Activated CD8-positive, alpha-beta T cell treated with anti-CD3 and anti-CD28 coated beads, Interleukin-2, amount 10 ng/mL, durations not matched to agents 7 days and 5 days (primary cell): ENCODE data around the gene SRP14. TPM values are rescaled to one million over a fixed set of nuclear protein-coding genes. Genes with fewer than 3 reads are reported as not detected.

Experiments used
- ATAC-seq: fragments of 150-1000 bp; cut with Tn5 transposase; one replicate; pipeline ENCODE4 v1.10.0; 2021; ENCODE audit warnings: moderate library complexity
- CTCF ChIA-PET: fragments of 350-600 bp; sonication (Branson Sonifier 250); formaldehyde crosslinking; loops from one replicate; lab custom pipeline; 2021; ENCODE audit warnings: antibody characterized with exemption; lab: Charles Lee
- POLR2A ChIA-PET: fragments of 350-600 bp; sonication (Branson Sonifier 250); formaldehyde crosslinking; loops from one replicate; lab custom pipeline; 2021; ENCODE audit warnings: antibody characterized with exemption; lab: Charles Lee
- DNase-seq: peaks from one replicate; pipeline ENCODE4 v3.0.0-alpha.2; 2020
- H3K27ac Mint-ChIP-seq: one replicate; pipeline ENCODE4 v1.8.0; 2021; ENCODE audit warnings: mild to moderate bottlenecking, mixed read lengths
- H3K27me3 Mint-ChIP-seq: one replicate; pipeline ENCODE4 v1.8.0; 2021; ENCODE audit warnings: low read depth, mixed read lengths
- H3K36me3 Mint-ChIP-seq: one replicate; pipeline ENCODE4 v1.8.0; 2021; ENCODE audit warnings: low read depth, mixed read lengths
- H3K4me1 Mint-ChIP-seq: one replicate; pipeline ENCODE4 v1.8.0; 2021; ENCODE audit warnings: low read depth, mixed read lengths
- H3K4me3 Mint-ChIP-seq: one replicate; pipeline ENCODE4 v1.8.0; 2021; ENCODE audit warnings: mild to moderate bottlenecking, mixed read lengths
- H3K9me3 Mint-ChIP-seq: one replicate; pipeline ENCODE4 v1.8.0; 2022; ENCODE audit warnings: mixed read lengths; ENCODE audit not compliant: insufficient read depth
- total RNA-seq, 2 experiments: library from RNA; stranded (reverse); gene quantifications; one replicate each; pipeline ENCODE4 v1.2.3, GENCODE V29; 2021

Gene SRP14
- total RNA-seq, 2 experiments from 2014 or later, result 178 to 182 TPM

DNA sequence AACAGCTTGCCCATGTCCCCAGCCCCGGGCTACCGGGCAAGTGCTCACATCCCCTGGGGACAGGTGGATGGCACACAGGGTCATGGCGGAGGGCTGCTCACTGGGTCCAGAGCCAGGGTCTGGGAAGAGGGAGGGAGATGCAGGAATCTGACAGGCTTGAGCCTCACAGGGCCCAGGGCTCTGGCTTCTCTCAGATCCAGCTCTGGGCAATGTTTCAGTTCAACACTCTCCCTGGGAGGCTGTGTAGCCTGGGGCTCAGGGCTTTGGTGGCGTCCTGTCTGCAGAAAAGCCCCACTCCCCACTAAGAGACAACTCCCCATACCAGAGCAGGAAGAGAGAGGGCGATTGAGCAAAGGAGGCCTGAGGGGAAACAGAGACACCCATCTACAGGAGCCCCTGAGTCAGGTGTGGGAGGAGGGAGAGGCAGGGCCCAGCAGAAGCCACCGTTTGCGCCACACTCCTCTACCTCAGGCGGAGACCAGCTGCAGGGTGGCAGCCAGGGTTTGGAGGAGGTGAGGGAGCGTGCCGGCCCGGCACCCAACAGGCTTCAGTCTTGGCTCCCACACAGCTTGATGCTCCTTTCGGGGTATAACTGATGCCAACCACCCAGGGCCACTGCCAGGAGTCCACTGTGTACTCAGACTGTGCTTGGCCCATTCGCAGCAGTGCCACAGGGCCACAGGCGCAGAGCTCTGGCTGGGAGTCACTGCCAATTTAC is 16.8 kb upstream of the SRP14 start:
- ChIA-PET CTCF (interaction anchor here (1.4 to 9.5 kb wide), 5 partner anchors 10 to 53 kb away, joined by 3 to 95 read pairs (median 13); partner anchors contain the start of gene BMF), POLR2A (no interaction called here)
- H3K27ac Mint-ChIP-seq, result peak overlapping the region; percentile 48
- H3K4me3 Mint-ChIP-seq, result no peak overlapping the region
- peaks cover 73% of the 10 kb centered on the region for H3K4me1 Mint-ChIP-seq
- ATAC-seq (no peak), DNase-seq (no peak)
- no peaks in the 10 kb centered on the region for H3K27me3 Mint-ChIP-seq
- peaks cover 14% of the 10 kb centered on the region for H3K36me3 Mint-ChIP-seq
- no peaks in the 10 kb centered on the region for H3K9me3 Mint-ChIP-seq

DNA sequence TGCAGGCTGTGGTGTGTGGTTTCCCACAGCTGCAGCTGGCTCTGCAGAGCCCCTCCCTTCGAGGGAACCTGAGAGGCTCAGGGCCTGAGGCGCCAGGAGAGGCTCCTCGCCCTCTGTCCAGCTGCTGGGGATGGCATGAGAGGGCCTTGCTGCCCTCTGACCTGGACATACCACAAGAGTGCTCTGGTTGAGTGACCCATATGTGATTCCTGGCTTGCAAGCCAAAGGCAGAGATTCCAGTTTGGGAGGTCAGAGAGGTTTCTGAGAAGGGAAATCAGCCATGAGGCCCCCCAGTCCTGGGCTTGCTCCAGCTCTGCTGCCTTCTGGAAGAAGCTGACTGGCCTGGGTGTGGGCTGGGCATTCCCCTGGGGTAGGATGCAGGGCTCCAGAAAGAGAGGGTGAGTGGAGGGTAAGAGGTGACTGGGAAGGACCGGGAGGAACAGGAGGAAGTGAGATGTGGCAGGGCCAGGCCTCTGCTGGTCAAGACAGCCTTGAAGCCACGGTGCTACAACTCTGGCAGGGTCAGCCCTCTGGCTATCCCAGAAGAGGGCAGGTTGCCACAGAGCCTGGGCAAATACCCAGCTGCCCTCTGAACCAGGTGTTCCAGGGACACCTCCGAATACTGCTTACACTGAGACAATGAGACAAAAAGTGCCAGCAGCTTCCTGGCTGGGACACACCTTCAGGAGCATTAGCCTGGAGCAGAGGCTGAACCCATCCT is 16.0 kb upstream of the SRP14 start:
- Mint-ChIP-seq H3K36me3 (peaks cover 12% of the 10 kb centered on the region), H3K9me3 (no peaks in the 10 kb centered on the region), H3K27me3 (no peaks in the 10 kb centered on the region), H3K27ac (peak overlapping the region; percentile 79), H3K4me3 (peak overlapping the region; percentile 32), H3K4me1 (peaks cover 76% of the 10 kb centered on the region)
- ChIA-PET POLR2A (interaction anchor here (0.9 kb wide), 1 partner anchor 8 kb away, joined by 3 read pairs; no protein-coding TSS in a partner anchor), CTCF (interaction anchor here (1.2 to 9.5 kb wide), 7 partner anchors 9 to 162 kb away, joined by 3 to 95 read pairs (median 7); partner anchors contain the start of gene BMF)
- peak; percentile 61 for DNase-seq
- peak; percentile 66 for ATAC-seq

DNA sequence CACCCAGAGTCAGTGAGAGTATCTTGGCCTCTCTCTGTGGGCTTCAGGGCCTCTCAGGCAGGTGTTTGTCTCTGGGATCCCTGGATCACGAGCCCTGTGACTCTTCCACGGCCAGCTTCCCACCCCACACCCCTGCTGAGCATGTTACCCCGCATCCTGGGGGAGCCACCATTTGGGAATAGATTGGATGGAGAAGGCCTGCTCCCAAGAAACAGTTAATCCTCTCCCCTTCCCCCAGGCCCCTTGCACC is 15.5 kb upstream of the SRP14 start:
- no peaks in the 10 kb centered on the region for H3K9me3 Mint-ChIP-seq
- H3K36me3 Mint-ChIP-seq, result peaks cover 10% of the 10 kb centered on the region
- peaks cover 78% of the 10 kb centered on the region for H3K4me1 Mint-ChIP-seq
- CTCF ChIA-PET, result interaction anchor here (1.2 to 9.5 kb wide), 6 partner anchors 9 to 163 kb away, joined by 3 to 95 read pairs (median 10); no protein-coding TSS in a partner anchor
- H3K4me3 Mint-ChIP-seq, result no peak overlapping the region
- POLR2A ChIA-PET, result interaction anchor here (0.8 to 0.9 kb wide), 2 partner anchors 9 to 51 kb away, joined by 3 to 4 read pairs; no protein-coding TSS in a partner anchor
- ATAC-seq (peak; percentile 27), DNase-seq (no peak)
- H3K27ac Mint-ChIP-seq, result peak overlapping the region; percentile 79
- H3K27me3 Mint-ChIP-seq, result no peaks in the 10 kb centered on the region

DNA sequence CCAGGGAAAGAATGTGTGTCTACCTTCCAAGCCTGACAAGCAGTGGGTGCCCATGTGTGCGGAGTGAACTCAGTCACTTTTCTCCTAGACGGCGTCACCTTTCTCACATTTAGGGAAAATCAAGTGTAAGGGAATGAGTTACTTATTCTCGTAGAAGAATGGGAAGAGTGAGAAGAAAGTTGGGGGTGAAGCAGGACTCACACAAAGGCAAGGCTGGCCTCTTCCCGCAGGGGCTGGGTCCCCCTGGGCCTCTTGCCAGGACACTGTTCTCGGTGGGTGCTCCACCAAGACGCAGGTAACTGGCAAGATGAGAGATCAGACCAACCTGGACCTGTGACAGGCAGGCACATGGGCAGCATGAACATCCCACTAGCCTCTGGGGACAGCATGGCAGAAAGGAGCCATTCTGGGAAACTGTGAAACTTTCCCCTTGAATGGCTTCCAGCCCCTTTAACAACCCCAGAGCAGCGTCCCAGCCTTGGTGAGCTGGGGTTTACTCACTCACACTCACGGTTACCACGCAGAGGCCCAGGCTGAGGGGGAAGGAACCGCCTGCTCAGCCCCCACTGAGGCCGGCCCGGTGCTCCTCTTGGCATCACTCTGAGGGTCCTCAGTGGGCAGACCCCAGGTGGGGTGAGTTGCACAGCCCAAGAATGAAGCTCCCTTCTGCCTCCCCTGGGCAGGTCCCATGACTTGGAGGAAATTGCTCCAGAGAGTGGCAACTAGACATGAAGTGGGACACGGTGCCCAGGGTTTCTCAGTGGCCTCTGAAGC is 15.0 kb upstream of the SRP14 start:
- ATAC-seq, result peak; percentile 41
- Mint-ChIP-seq H3K27me3 (no peaks in the 10 kb centered on the region), H3K4me1 (peaks cover 81% of the 10 kb centered on the region), H3K9me3 (no peaks in the 10 kb centered on the region), H3K36me3 (peaks cover 14% of the 10 kb centered on the region), H3K4me3 (no peak overlapping the region), H3K27ac (no peak overlapping the region)
- ChIA-PET POLR2A (interaction anchor here (0.8 to 1.3 kb wide), 2 partner anchors 52 to 53 kb away, joined by 4 to 5 read pairs; no protein-coding TSS in a partner anchor), CTCF (interaction anchor here (1.2 to 9.5 kb wide), 6 partner anchors 8 to 163 kb away, joined by 3 to 95 read pairs (median 10); no protein-coding TSS in a partner anchor)
- no peak for DNase-seq

DNA sequence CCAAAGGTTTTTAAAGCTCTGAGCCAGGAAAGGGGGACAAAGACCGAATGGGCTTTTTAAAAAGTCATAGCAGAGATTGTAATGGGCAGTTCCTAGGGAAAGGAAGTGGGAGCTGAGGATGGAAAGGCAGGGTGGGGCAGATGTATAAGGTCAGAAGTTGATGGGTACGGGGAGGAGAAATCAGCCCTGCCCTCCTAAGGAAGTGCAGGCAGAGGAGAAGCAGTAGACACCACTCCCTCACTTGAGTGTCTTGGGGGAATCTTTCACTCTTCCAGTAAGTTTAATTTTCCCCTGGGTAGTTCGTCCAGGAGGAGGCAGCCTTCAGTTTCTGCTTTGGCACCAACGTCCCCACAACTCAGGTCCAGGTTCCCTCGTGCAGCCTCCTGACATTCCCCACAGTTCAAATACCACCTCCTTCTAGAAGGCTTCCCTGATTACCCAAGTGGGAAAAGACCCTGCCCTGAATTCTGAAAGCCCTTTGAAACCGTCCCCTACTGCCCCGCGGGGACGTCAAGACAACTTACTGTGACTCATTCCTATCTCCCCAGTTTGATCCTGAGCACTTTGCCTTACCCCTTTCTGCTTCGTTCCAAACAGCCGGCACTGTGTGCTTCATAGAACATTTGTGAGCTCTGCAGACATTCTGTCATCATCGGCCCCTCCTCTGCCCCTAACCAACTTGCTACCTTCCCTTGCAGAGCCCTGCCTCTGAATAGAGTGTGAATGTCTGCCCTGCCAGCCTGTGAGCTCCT is 14.3 kb upstream of the SRP14 start:
- no peak for ATAC-seq
- Mint-ChIP-seq H3K27me3 (no peaks in the 10 kb centered on the region), H3K36me3 (peaks cover 15% of the 10 kb centered on the region), H3K27ac (no peak overlapping the region), H3K4me3 (no peak overlapping the region), H3K4me1 (peaks cover 80% of the 10 kb centered on the region), H3K9me3 (no peaks in the 10 kb centered on the region)
- DNase-seq, result no peak
- CTCF ChIA-PET, result interaction anchor here (1.1 to 9.5 kb wide), 7 partner anchors 8 to 164 kb away, joined by 3 to 95 read pairs (median 7); partner anchors contain the start of gene SRP14
- POLR2A ChIA-PET, result interaction anchor here (1.3 kb wide), 2 partner anchors 54 to 56 kb away, joined by 5 read pairs; partner anchors contain the start of gene BMF

DNA sequence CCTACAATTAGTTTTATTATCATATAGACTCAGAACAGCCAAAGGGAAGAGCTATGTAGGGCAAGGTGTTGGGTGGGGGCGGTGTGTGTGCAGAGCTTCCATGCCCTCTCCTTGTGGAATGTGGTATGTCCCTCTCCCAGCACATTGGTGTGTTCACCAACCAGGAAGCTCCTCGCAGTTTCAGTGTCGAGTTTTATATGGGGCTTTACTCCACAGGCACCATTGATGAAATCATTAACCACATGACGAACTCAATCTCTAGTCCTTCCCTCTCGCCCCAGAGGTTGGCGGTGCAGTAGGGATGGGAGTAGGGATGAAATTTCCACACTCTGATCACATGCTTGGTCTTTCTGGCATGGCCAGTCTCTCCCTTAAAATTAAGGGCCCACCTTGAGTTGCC is 13.6 kb upstream of the SRP14 start:
- no peaks in the 10 kb centered on the region for H3K27me3 Mint-ChIP-seq
- H3K9me3 Mint-ChIP-seq, result no peaks in the 10 kb centered on the region
- ChIA-PET CTCF (interaction anchor here (1.1 to 9.5 kb wide), 5 partner anchors 9 to 222 kb away, joined by 4 to 95 read pairs (median 5); partner anchors contain the start of gene SRP14), POLR2A (interaction anchor here (1.3 kb wide), 1 partner anchor 56 kb away, joined by 5 read pairs; the partner anchor contains the start of gene BMF)
- peaks cover 80% of the 10 kb centered on the region for H3K4me1 Mint-ChIP-seq
- H3K27ac Mint-ChIP-seq, result no peak overlapping the region
- H3K36me3 Mint-ChIP-seq, result peaks cover 20% of the 10 kb centered on the region
- ATAC-seq, result no peak
- H3K4me3 Mint-ChIP-seq, result no peak overlapping the region
- DNase-seq, result no peak

DNA sequence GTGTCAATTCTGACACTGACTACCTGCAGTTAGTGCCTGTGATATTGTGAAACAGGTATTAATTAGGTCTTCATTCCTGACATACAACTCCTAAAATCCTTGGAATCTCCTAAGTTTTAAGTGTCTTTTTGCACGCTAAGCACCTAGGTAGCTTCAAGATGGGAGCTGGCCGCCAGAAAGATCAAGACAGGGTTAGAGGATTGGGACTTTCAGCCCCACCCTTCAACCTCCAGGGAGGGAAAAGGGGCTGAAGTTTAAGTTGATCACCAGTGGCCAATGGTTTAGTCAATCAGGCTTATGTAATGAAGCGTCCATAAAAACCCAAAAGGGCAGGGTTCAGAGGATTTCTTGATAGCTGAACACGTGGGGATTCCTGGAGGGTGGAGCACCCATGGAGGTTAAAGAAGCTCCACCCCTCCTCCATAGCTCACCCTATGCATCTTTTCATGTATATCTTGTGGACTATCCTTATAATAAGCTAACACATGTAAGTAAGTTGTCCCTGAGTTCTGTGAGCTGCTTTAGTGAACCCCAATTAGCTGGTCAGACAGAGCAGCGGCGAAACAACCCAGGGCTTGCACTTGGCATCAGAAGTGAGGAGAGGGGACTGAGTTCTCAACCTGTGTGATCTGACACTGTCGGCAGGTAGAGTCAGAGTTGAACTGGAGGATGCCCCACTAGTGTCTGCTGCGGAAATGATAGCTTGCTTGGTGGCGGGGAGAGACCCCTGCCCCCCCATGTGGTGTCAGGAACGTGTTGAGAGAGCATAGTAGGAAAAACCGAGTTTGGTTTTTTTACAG is 12.8 kb upstream of the SRP14 start:
- DNase-seq, result no peak
- ChIA-PET POLR2A (interaction anchor here (1.3 kb wide), 1 partner anchor 57 kb away, joined by 5 read pairs; the partner anchor contains the start of gene BMF), CTCF (interaction anchor here (1.1 to 9.5 kb wide), 5 partner anchors 10 to 223 kb away, joined by 4 to 95 read pairs (median 5); partner anchors contain the start of gene SRP14)
- no peaks in the 10 kb centered on the region for H3K9me3 Mint-ChIP-seq
- peaks cover 21% of the 10 kb centered on the region for H3K36me3 Mint-ChIP-seq
- peaks cover 87% of the 10 kb centered on the region for H3K4me1 Mint-ChIP-seq
- no peak for ATAC-seq
- H3K27me3 Mint-ChIP-seq, result no peaks in the 10 kb centered on the region
- peak overlapping the region; percentile 5 for H3K27ac Mint-ChIP-seq
- H3K4me3 Mint-ChIP-seq, result no peak overlapping the region

DNA sequence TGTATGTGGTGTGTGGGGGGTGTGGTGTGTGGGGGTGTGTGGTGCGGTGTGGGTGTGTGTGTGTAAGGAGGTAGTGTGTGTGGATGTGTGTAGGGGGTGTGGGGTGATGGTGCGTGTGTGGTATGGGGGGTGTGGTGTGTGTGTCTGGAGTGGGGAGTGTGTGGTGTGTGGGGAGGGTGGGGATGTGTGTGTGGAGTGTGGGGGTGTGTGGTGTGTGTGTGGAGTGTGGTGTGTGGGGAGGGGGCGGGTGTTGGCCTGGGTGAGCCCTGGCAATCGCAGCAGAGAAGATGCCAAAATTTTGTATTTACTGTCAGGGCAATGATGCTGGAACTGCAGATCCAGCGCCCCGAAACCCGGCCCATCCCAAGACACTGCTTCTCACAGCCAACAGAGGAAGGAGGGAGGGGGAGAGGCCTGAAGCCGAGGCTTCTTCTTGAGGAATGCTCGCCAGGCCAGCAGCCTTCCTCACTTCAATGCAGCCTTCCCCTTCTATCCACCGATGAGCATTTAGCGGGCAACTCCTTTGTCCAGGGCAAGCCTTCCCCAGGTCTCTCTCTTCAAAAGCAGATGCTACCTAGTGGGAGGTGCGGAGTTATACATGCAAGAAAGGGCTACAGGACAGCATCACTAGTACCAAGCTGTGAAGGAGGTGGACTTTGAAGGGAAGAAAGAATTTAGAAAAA is 11.9 kb upstream of the SRP14 start:
- ATAC-seq, result no peak
- ChIA-PET CTCF (interaction anchor here (9.5 kb wide), 1 partner anchor 55 kb away, joined by 95 read pairs; no protein-coding TSS in a partner anchor), POLR2A (no interaction called here)
- Mint-ChIP-seq H3K27ac (no peak overlapping the region), H3K27me3 (no peaks in the 10 kb centered on the region), H3K9me3 (no peaks in the 10 kb centered on the region), H3K4me3 (no peak overlapping the region), H3K36me3 (peaks cover 22% of the 10 kb centered on the region), H3K4me1 (peaks cover 89% of the 10 kb centered on the region)
- DNase-seq, result no peak

DNA sequence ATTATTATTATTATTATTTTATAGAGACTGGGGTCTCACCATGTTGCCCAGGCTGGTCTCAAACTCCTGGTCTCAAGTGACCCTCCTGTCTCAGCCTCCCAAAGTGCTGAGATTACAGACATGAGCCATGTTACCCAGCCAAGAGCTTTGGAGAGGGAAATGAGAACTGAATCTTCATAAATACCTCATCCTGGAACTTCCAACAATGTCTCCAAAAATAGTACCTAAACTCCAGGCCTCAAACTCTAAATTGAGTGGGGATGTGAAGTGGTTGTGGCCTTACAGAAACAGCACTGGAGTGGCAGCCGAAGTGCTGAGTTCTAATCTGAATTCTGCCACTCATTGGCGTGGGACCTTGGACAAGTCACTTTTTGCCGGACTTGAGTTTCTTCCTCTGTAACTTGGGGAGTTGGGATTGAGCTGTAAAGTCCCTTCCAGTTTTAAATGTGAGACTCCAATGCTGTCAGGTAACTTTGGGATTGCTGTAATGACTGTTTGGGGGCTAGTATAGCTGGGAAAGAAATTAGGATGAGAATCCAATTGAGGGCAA is 10.0 kb upstream of the SRP14 start:
- peak overlapping the region; percentile 3 for H3K27ac Mint-ChIP-seq
- DNase-seq (no peak), ATAC-seq (no peak)
- H3K4me3 Mint-ChIP-seq, result no peak overlapping the region
- no peaks in the 10 kb centered on the region for H3K27me3 Mint-ChIP-seq
- ChIA-PET CTCF (interaction anchor here (0.9 to 8.5 kb wide), 10 partner anchors 9 to 261 kb away, joined by 3 to 366 read pairs (median 6); partner anchors contain the start of genes BMF, BUB1B and SRP14), POLR2A (interaction anchor here (0.7 to 2.9 kb wide), 6 partner anchors 9 to 112 kb away, joined by 3 to 24 read pairs (median 8); partner anchors contain the start of genes BMF and BUB1B)
- H3K4me1 Mint-ChIP-seq, result peaks cover 89% of the 10 kb centered on the region
- H3K9me3 Mint-ChIP-seq, result no peaks in the 10 kb centered on the region
- peaks cover 22% of the 10 kb centered on the region for H3K36me3 Mint-ChIP-seq
